Lung microvascular endothelial cell (primary cell): ENCODE results near the gene ASIC4. TPM values are rescaled to one million over a fixed set of nuclear protein-coding genes. Genes with fewer than 3 reads are reported as not detected.

Source experiments
- total RNA-seq: library from RNA; depleted of rRNA; stranded (reverse); fragments of >200 nt; gene quantifications from 2 replicates; pipeline ENCODE4 v1.2.1, GENCODE V29; 2014

The ASIC4 gene
- total RNA-seq, 1 donor from 2014 or later: not detected

Other genes starting within 250 kb of the ASIC4 start
- gene DNAJB2, start 235.1 kb upstream of the ASIC4 start, total RNA-seq: 15.0 and 28.0 TPM in 2 replicates
- gene PTPRN, start 205.1 kb upstream of the ASIC4 start, total RNA-seq: not detected in 2 replicates
- gene RESP18, start 181.7 kb upstream of the ASIC4 start, total RNA-seq: not detected in 2 replicates
- gene DNPEP, start 126.6 kb upstream of the ASIC4 start, total RNA-seq: 38.4 and 52.2 TPM in 2 replicates
- gene DES, start 96.1 kb upstream of the ASIC4 start, total RNA-seq: 0.20 TPM in 1 of 2 replicates, not detected in the other
- gene SPEG, start 79.6 kb upstream of the ASIC4 start, total RNA-seq: under 0.01 TPM in 2 replicates
- 21.1 and 22.2 TPM in 2 replicates for gene GMPPA, start 15.6 kb upstream of the ASIC4 start, total RNA-seq
- 0.40 and 0.44 TPM in 2 replicates for gene CHPF, start 29.3 kb downstream of the ASIC4 start, total RNA-seq
- not detected in 2 replicates for gene TMEM198, start 29.5 kb downstream of the ASIC4 start, total RNA-seq
- gene OBSL1, start 57.1 kb downstream of the ASIC4 start, total RNA-seq: 13.9 and 28.6 TPM in 2 replicates
- gene INHA, start 57.8 kb downstream of the ASIC4 start, total RNA-seq: not detected in 2 replicates
- 8.1 and 8.7 TPM in 2 replicates for gene STK11IP, start 83.4 kb downstream of the ASIC4 start, total RNA-seq
- gene SLC4A3, start 113.1 kb downstream of the ASIC4 start, total RNA-seq: under 0.01 and 0.22 TPM in 2 replicates